Activated CD4-positive, alpha-beta T cell treated with anti-CD3 and anti-CD28 coated beads, Interleukin-2, amount 50 U/mL, for 1 hour (primary cell): ENCODE measurements around the gene HOOK1.

Source experiments
- DNase-seq: peaks from one replicate; pipeline ENCODE4 v3.0.0-alpha.2; 2020

Gene HOOK1

GRCh38 chr1:59814901-59815825, at the start of gene HOOK1:
HOOK1 (plus strand) TSS chr1:59814949; CDS start chr1:59815118, 169 bp downstream.
- no peak for DNase-seq

DNA sequence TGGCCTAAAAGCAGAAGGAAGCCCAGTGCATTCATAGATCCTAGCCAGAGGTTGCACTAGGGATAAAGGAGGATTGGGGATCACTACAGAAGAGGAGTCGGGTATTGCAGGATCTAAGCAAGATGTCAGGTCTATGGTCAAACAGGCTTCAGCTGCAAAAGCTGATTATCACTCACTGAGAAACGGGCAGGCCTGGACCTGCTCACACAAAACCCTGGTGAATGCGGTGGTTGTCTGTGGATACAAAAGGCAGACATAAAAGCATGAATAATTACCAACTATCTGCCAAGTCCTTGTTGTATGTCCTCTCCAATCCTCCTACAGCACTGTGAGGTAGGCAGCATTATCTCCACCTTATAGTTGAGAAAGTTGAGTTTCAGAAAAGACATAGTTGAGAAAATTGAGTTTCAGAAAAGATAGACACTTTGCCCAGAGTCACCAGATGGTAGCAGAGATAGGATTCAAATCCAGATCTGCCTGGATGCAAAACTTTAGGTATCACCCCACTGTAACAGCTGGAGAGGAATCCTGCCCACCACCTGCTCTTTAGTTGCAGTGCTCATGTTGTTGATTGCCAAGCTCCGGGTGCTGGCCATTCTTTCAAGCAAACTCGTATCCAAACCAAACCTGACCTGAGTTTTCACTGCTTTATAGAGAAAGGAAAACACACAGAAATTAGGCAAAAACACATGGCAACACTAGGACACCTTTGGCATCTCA, 49.6 kb upstream of the HOOK1 start:
- DNase-seq = no peak

- no peak for DNase-seq
Measured at GRCh38 chr1:59766227-59766855, 48.4 kb upstream of the HOOK1 start.

GRCh38 chr1:59767119-59767518, 47.6 kb upstream of the HOOK1 start:
- no peak for DNase-seq

DNA sequence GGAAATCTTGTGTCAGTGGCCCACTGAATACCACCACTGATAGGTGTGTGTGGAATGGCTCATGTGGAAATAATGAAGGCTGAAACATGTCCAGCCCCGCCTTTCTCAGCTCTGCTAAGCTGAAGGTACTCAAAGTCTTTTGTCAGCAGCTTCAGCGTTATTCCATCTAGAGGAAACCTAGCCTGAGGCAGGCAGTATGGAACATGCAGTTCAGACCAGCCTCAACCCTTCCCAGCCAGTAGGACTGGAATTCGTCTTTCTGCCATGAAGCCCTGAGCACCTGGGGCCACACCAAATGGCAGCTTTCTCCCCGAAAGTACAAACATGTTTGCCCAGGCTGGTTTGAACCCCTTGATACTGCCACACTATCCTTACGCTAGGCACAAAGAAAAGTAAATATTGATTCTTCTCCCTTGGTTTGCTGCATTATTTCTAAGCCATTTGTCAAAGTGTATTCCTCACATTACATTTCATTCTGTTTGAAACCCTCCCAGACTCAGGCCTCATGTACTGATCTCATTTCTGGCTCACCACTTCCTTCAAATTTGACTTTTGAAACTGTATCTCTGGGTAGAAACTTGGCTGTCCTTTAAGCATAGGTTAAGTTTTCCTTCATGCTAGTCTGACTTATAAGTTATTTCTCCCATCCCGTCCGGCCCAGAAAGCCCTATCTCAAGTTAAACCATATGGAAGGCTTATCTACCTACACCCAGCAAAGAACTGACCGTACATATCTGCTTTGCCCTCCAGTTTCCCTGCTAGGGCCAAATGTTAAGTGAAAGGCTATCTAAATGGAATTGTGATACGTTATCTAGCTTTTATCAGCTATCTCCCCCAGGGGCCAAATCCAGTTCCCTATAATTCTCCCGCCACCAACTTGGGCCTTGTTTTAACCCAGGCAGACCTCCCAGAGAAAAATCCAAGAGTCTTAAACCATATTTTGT, 45.7 kb upstream of the HOOK1 start:
- no peak for DNase-seq

GRCh38 chr1:59769736-59770095, 45.0 kb upstream of the HOOK1 start:
- DNase-seq = no peak

GRCh38 chr1:59771361-59771760, 43.4 kb upstream of the HOOK1 start:
- DNase-seq = no peak

DNA sequence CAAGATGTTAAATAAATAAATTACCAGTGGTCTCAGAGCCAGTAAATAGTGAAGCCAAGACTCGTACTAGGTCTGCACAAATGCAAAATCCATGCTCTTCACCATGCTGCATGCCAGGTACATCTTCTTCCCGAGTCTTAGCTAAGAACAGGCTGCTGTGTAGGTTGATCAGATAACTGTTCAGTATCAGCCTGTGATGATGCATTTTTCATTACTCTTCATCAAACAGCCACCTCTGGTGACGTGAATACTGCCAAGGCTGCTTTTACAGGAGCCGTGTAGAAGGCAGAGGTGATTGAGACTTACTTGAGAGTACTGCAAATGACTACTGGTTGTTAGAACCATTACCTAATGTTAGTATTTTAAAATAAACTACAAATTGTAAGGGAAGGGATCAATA, 39.3 kb upstream of the HOOK1 start:
- DNase-seq = no peak

DNA sequence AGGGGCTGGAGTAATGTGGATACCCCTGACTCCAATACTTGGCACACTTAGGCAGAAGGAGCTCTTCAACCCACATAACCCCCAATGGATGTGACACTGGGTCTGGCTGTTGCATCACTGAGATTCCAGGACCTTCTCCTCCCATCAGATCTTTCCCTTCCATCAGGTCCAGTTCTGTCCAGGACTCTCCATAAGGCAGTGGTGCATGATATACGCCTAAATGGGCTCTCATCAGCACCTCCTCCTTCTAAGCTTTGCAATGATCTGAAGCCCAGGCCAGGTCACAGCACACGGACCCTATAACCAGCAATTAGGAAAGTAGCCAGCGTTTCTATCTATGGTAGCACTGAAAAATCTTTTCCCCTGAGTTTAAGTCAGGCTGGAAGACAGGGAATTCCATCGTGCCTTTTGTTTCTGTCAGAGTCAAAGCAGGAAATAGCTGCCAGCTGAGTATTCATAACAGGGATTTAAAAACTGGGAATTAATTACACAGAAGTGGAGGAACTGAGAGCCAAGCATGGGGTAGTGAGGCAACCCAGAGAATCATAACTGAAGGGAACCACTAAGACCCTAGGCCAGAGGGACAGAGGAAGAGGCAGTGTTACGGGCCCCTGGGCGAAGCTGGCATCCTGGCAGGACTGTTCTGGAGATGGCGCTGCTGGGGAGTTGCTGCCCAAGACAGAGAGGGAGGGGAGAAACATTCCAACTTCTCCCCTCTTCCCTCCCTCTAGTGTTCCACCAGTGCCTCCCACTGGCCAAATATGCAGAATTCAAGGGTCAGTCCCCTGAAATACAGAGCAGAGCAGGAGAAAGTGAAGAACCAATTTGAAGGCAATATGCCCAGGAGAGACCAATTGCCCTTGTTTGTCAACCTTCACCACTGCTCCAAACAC, 37.5 kb upstream of the HOOK1 start:
- no peak for DNase-seq

- no peak for DNase-seq
Measured at GRCh38 chr1:59779949-59780348, 34.8 kb upstream of the HOOK1 start.

DNA sequence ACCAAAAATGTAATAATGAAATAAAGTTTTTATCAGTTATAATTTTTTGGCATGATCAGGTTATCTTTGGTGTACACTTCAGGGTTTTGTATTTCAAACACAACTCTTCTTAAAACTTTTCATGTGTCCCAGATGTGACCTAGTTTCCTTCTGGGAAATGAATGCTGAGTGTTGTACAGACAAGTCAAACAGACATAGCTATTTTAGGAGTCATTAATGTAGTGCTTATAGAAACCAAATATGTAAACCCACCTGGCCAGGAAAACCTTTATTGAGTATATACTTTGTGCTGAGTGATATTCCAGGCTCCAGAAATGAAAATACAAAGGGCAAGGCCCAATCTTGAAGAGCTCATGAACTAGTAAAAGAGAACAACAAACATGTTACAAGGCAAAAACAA, 25.9 kb upstream of the HOOK1 start:
- no peak for DNase-seq

DNA sequence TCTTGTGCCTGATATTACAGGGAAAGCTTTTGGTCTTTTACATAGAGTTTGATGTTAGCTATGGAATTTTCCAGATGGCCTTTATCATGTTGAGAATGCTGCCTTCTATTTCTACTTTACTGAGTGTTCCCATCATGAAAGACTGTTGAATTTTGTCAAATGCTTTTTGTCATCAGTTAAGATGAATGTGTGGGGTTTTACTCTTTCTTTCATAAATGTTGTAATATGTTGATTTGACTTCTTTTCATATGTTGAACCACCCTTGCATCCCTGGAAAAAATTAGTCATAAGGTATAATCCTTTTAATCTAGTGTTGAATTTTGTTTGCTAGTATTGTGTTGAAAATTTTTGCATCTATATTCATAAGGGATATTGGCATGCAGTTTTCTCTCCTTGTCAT, 16.1 kb upstream of the HOOK1 start:
- no peak for DNase-seq

DNA sequence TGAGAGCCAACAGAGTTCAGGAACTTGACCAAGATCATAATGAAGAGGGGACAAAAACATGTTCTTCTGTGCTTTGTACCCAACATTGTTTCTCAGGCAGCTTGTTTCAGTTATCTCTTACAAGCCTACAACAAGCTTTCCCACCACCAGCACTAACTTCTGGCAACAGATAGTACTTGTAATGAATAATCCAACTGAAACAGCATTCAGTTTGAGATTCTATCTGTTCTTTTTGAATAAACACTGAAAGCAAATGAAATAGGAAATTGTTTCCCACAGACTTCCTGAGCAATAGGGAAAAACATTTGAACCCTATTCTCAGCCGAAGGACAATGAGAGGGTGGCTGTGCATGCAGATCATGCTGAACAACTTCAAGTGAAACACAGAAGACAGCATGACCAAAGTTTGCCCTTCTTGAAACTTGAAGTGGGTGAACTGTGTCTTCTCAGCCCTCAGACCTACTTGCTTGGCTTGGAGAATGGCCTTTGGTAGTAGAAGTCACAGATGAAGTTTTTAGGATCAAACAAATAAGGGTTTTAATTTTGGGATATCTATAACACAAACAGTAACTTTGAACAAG, 11.2 kb upstream of the HOOK1 start:
- DNase-seq = no peak

DNA sequence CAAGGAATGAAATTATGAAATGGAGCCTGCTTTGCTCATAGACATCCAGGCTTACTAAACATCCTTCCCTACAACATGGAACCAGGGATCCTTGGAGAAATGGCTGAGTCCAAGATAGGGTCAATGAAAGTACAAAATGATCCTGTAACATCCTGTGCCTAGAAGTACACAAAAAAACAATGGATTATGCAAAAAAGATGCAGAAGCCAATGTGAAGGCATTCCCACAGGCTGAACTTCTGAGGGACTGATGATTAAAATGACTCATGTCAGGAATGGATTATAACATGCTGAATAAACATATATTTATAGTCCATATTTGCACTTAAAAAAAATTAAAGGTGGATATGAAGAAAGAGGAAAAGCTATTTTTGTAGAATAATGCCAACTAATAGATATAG, 10.4 kb upstream of the HOOK1 start:
- no peak for DNase-seq

DNA sequence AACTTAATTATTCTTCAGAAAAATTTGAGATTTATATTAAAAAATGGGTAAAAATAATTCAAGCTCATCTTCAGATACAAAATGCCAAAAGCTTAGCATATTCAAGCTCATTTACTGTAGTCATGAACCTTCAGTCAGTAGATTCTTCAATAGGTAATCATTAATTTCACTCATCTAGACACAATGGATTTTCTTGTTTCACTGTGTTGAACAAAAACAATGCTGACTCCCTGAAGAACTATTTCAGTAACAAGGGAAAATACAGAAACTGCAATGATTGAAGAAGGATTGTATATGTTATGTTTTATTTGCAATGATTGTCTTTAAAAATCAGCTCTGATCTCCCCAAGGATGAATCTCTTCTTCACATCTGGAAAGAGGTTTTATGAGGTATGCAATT, 9.2 kb upstream of the HOOK1 start:
- DNase-seq = no peak

DNA sequence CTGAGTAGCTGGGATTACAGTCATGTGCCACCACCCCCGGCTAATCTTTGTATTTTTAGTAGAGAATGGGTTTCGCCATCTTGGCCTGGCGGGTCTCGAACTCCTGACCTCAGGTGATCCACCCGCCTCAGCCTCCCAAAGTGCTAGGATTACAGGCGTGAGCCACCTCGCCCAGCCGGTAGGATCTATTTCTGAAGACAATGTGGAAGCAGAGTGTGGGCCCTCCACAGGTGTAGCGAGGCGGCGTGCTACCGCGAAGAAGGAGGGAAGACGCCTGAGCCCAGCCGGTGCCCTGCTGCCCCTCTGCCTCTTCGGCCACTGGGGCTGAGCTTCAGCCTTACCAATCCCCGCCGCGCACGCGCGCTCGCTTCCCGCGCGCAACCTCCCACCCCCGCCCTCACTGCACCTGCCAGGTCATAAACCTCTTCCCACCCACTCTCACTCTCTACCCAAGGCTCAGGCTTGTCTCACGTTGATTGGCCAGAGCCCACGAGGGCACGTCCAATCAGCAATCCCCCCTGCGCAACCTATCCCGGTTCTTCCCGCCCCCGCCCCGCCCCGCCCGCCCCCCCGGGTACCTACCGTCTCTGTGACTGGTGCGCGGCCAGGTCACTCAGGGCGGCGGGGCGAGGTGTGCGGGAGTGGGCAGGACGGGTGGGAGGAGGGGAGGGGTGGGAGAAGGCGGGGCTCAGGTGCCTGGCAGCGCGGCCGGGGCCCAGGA, 409 bp upstream of the HOOK1 start:
- peak; percentile 88 for DNase-seq

DNA sequence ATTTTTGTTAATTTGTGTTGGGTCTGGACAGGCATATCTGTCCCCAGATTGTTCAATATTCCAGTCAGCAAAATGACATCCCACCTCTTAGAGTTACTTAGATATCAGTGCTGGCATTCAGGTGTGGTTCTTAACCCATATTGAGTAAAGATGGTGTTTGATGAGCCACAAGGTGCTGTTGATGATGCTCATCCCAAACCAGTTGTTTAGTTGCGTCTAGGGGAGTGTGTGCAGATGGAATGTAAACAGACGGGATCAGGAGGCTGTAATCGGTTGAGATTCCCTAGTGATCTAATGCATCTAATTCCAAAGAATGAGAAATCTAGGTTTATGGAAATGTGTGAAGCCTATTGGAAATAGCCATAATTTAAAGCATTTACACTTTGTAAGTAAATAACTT, 1.1 kb downstream of the HOOK1 start:
- no peak for DNase-seq

DNA sequence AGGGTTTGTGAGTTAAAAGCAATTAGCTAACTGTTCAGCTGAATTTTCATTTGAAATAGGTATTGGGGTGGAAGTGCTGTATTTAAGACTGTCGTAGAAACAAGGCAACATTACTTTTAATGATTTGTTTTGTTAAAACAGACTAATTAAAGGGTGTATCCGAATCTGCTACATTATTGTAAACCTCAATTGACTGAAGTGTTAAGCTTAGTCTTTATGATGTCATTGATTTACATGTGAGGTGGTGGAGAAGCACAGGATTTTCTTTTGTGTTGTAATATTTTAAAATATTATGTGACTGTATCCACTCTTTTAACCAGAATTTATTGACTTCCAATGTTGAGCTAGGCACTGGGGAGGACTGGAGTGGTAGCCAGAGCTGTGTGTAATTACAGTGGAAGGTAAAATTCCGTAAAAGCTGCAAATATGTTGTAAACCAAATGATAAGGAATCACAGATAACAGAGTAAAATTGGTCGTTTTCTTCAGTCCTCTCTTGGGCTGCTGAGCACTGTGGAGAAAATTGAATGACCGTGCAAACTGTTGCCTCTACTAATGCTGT, 1.6 kb downstream of the HOOK1 start:
- DNase-seq = no peak

GRCh38 chr1:59819566-59820438, 5.1 kb downstream of the HOOK1 start:
- DNase-seq = no peak
